Mesenchymal stem cell (in vitro differentiated cells and primary cell): ENCODE data around the gene GGT6.
A peak's percentile ranks its signal among the peaks of the same experiment; 100 is the strongest.

Experiments used
- DNase-seq: peaks from one replicate; pipeline ENCODE4 v3.0.0-alpha.2; 2013
- H2AFZ ChIP-seq: one replicate; pipeline ENCODE4 v1.6.1; 2013; ENCODE audit warnings: low read depth, mild to moderate bottlenecking, control low read depth, inconsistent platforms, low read length, moderate library complexity
- H2AK5ac ChIP-seq: 2 replicates; pipeline ENCODE4 v1.6.1; 2013; ENCODE audit warnings: low read length, moderate library complexity, mild to moderate bottlenecking, inconsistent platforms; ENCODE audit not compliant: severe bottlenecking
- H2BK120ac ChIP-seq: one replicate; pipeline ENCODE4 v1.6.1; 2013; ENCODE audit warnings: low read depth, mild to moderate bottlenecking, inconsistent platforms, low read length, moderate library complexity
- H2BK12ac ChIP-seq, 2 experiments: one replicate each; pipeline ENCODE4 v1.6.1; 2013; ENCODE audit warnings: inconsistent platforms in 2 of 2, low read length in 2 of 2, mild to moderate bottlenecking in 2 of 2, moderate library complexity in 2 of 2, control low read depth in 1 of 2
- H2BK15ac ChIP-seq: one replicate; pipeline ENCODE4 v1.6.1; 2013; ENCODE audit warnings: mild to moderate bottlenecking, low read depth, inconsistent platforms; ENCODE audit not compliant: poor library complexity, severe bottlenecking
- H2BK5ac ChIP-seq: 2 replicates; pipeline ENCODE4 v1.6.1; 2013; ENCODE audit warnings: low read depth, mild to moderate bottlenecking, low read length, control low read depth, inconsistent platforms; ENCODE audit not compliant: poor library complexity, severe bottlenecking
- H3K14ac ChIP-seq, 2 experiments: one replicate each; pipeline ENCODE4 v1.6.1; 2013; ENCODE audit warnings: inconsistent platforms in 2 of 2, low read length in 2 of 2, control low read depth in 1 of 2, mild to moderate bottlenecking in 1 of 2, moderate library complexity in 1 of 2
- H3K18ac ChIP-seq, 2 experiments: one replicate each; pipeline ENCODE4 v1.6.1; 2013; ENCODE audit warnings: inconsistent platforms in 2 of 2, low read length in 2 of 2, control low read depth in 1 of 2, low read depth in 1 of 2, mild to moderate bottlenecking in 1 of 2
- H3K23ac ChIP-seq, 2 experiments: one replicate each; pipeline ENCODE4 v1.6.1; 2013; ENCODE audit warnings: inconsistent platforms in 2 of 2, low read length in 2 of 2, mild to moderate bottlenecking in 2 of 2, moderate library complexity in 2 of 2, control low read depth in 1 of 2
- H3K27ac ChIP-seq: 2 replicates; pipeline ENCODE4 v1.5.1; 2013; ENCODE audit warnings: mild to moderate bottlenecking, moderate library complexity, low read length, control low read depth, inconsistent platforms; ENCODE audit not compliant: poor library complexity, severe bottlenecking
- H3K27me3 ChIP-seq, 2 experiments: 2 replicates each; pipeline versions ENCODE4 v1.6.1 to v1.7.0; 2013; ENCODE audit warnings: low read length in 2 of 2, mild to moderate bottlenecking in 2 of 2, moderate library complexity in 2 of 2, control low read depth in 1 of 2, inconsistent platforms in 1 of 2; ENCODE audit not compliant: control insufficient read depth in 1 of 2, insufficient read depth in 1 of 2
- H3K36me3 ChIP-seq, 2 experiments: 2 replicates each; pipeline versions ENCODE4 v1.6.1 to v1.7.0; 2013; ENCODE audit warnings: low read length in 2 of 2, control low read depth in 1 of 2, inconsistent platforms in 1 of 2, low read depth in 1 of 2, mild to moderate bottlenecking in 1 of 2; ENCODE audit not compliant: insufficient read depth in 2 of 2, control insufficient read depth in 1 of 2
- H3K4ac ChIP-seq, 2 experiments: one replicate each; pipeline ENCODE4 v1.6.1; 2013; ENCODE audit warnings: inconsistent platforms in 2 of 2, low read length in 2 of 2, mild to moderate bottlenecking in 2 of 2, moderate library complexity in 2 of 2, control low read depth in 1 of 2, low read depth in 1 of 2
- H3K4me1 ChIP-seq: 2 replicates; pipeline ENCODE4 v1.6.1; 2013; ENCODE audit warnings: low read depth, low read length, control low read depth; ENCODE audit not compliant: control insufficient read depth, insufficient read depth
- H3K4me2 ChIP-seq: 2 replicates; pipeline ENCODE4 v1.6.1; 2013; ENCODE audit warnings: low read length, mild to moderate bottlenecking, inconsistent platforms; ENCODE audit not compliant: poor library complexity, severe bottlenecking
- H3K4me3 ChIP-seq, 2 experiments: 2 replicates each; pipeline versions ENCODE4 v1.5.1 to v1.7.0; 2013; ENCODE audit warnings: low read length in 2 of 2, mild to moderate bottlenecking in 2 of 2, control low read depth in 1 of 2, low read depth in 1 of 2; ENCODE audit not compliant: insufficient read depth in 1 of 2
- H3K79me1 ChIP-seq: replicated peaks from 2 replicates; pipeline ENCODE4 v1.6.1; 2013; ENCODE audit warnings: mild to moderate bottlenecking, control low read depth, low read length, inconsistent platforms; ENCODE audit not compliant: poor library complexity, severe bottlenecking
- H3K9ac ChIP-seq: 2 replicates; pipeline ENCODE4 v1.7.0; 2013; ENCODE audit warnings: mild to moderate bottlenecking, low read length, moderate library complexity
- H3K9me3 ChIP-seq: 2 replicates; pipeline ENCODE4 v1.7.0; 2013; ENCODE audit warnings: mild to moderate bottlenecking, low read length; ENCODE audit not compliant: control insufficient read depth
- H4K8ac ChIP-seq: one replicate; pipeline ENCODE4 v1.6.1; 2013; ENCODE audit warnings: inconsistent platforms, mild to moderate bottlenecking, low read length, moderate library complexity
- H4K91ac ChIP-seq: one replicate; pipeline ENCODE4 v1.6.1; 2013; ENCODE audit warnings: mild to moderate bottlenecking, low read length, inconsistent platforms
- WGBS: methylation state at CpG from one replicate; pipeline ENCODE4 v1.1.7; 2013; ENCODE audit warnings: mixed read lengths; 5-methylcytosine and 5-hydroxymethylcytosine counted together

Gene GGT6

GRCh38 chr17:4534515-4534914 lies 25.9 kb downstream of the GGT6 start:
- no peak overlapping the region for H2AK5ac ChIP-seq

GRCh38 chr17:4533523-4534504 lies 26.6 kb downstream of the GGT6 start:
- Histone ChIP-seq H3K27ac (no peak overlapping the region), H3K27me3 (peaks cover 0 to 15% of the 10 kb centered on the region in 2 experiments), H3K9ac (no peak overlapping the region), H3K4me1 (peaks cover 20% of the 10 kb centered on the region), H3K4me3 (no peak overlapping the region), H2BK5ac (no peak overlapping the region), H3K4ac (no peak overlapping the region), H2AK5ac (no peak overlapping the region), H2BK15ac (no peak overlapping the region), H3K4me2 (no peak overlapping the region), H3K79me1 (no peaks in the 10 kb centered on the region), H4K8ac (no peak overlapping the region), H4K91ac (peak overlapping the region; percentile 29), H3K14ac (peak overlapping the region in 1 of 2 experiments; percentile 26), H3K36me3 (peaks cover 2 to 57% of the 10 kb centered on the region in 2 experiments), H2BK12ac (no peak overlapping the region), H3K23ac (no peak overlapping the region), H3K9me3 (no peaks in the 10 kb centered on the region), H2BK120ac (no peak overlapping the region), H3K18ac (no peak overlapping the region), H2AFZ (no peak overlapping the region)
- WGBS, result 81% methylated on average over 23 of the region's 23 CpGs
- no peak for DNase-seq

More at GRCh38 chr17:4534515-4534914, 25.9 kb downstream of the GGT6 start:
- Histone ChIP-seq H2BK12ac (no peak overlapping the region), H3K18ac (no peak overlapping the region), H4K91ac (no peak overlapping the region), H3K27ac (no peak overlapping the region), H3K4me1 (peaks cover 20% of the 10 kb centered on the region), H3K14ac (no peak overlapping the region), H3K4me2 (no peak overlapping the region), H3K79me1 (no peaks in the 10 kb centered on the region), H4K8ac (no peak overlapping the region), H3K23ac (no peak overlapping the region), H3K9me3 (no peaks in the 10 kb centered on the region), H2BK15ac (no peak overlapping the region), H3K9ac (no peak overlapping the region), H2AFZ (no peak overlapping the region), H3K36me3 (peaks cover 9 to 64% of the 10 kb centered on the region in 2 experiments), H2BK5ac (no peak overlapping the region), H3K27me3 (peaks cover 0 to 15% of the 10 kb centered on the region in 2 experiments), H3K4me3 (no peak overlapping the region), H2BK120ac (no peak overlapping the region), H3K4ac (no peak overlapping the region)
- WGBS, result 85% methylated on average over 16 of the region's 17 CpGs
- DNase-seq, result no peak

GRCh38 chr17:4532860-4533522 lies 27.4 kb downstream of the GGT6 start:
- 88% methylated on average over 33 of the region's 33 CpGs for WGBS
- H2BK5ac ChIP-seq, result no peak overlapping the region

More at GRCh38 chr17:4532860-4533522, 27.4 kb downstream of the GGT6 start:
- no peak overlapping the region for H2AFZ ChIP-seq
- H3K4me3 ChIP-seq, result no peak overlapping the region
- no peaks in the 10 kb centered on the region for H3K79me1 ChIP-seq
- no peaks in the 10 kb centered on the region for H3K9me3 ChIP-seq
- no peak overlapping the region for H3K4ac ChIP-seq
- no peak overlapping the region for H2BK120ac ChIP-seq
- H3K23ac ChIP-seq, result no peak overlapping the region
- H3K18ac ChIP-seq, result no peak overlapping the region
- peaks cover 20% of the 10 kb centered on the region for H3K4me1 ChIP-seq
- H2BK15ac ChIP-seq, result no peak overlapping the region
- H3K9ac ChIP-seq, result no peak overlapping the region
- H3K36me3 ChIP-seq, result peaks cover 0 to 49% of the 10 kb centered on the region in 2 experiments
- no peak overlapping the region for H3K4me2 ChIP-seq
- peaks cover 0 to 18% of the 10 kb centered on the region in 2 experiments for H3K27me3 ChIP-seq
- H3K27ac ChIP-seq, result no peak overlapping the region
- H2BK12ac ChIP-seq, result no peak overlapping the region
- no peak overlapping the region for H4K91ac ChIP-seq
- no peak overlapping the region for H4K8ac ChIP-seq
- DNase-seq, result no peak
- H3K14ac ChIP-seq, result peak overlapping the region in 1 of 2 experiments; percentile 26
- H2AK5ac ChIP-seq, result no peak overlapping the region
